ENCODE data around the gene TSPAN32.
"Not testable (repeated sequence)": the region's sequence is repeated elsewhere in the genome, so short reads cannot be mapped to it uniquely, and the experiment has no call there.

Gene TSPAN32

GRCh38 chr11:2342981-2343380, 41.2 kb downstream of the TSPAN32 start:
- no peak for DNase-seq (ENCODE audit: low read depth)

GRCh38 chr11:2343502-2343901, 41.7 kb downstream of the TSPAN32 start:
- no peak for DNase-seq (ENCODE audit: low read depth)

- no peak for DNase-seq (ENCODE audit: low read depth)
These were observed 43.2 kb downstream of the TSPAN32 start for GRCh38 chr11:2345050-2345449.

- DNase-seq (ENCODE audit: low read depth) = no peak
These were observed 44.2 kb downstream of the TSPAN32 start for GRCh38 chr11:2346014-2346413.

GRCh38 chr11:2346586-2347307, 44.9 kb downstream of the TSPAN32 start:
- DNase-seq (ENCODE audit: low read depth) = no peak

- no peak for DNase-seq (ENCODE audit: low read depth)
These were observed 45.6 kb downstream of the TSPAN32 start for GRCh38 chr11:2347308-2347830.

GRCh38 chr11:2348986-2349385, 47.2 kb downstream of the TSPAN32 start:
- no peak for DNase-seq (ENCODE audit: low read depth)

GRCh38 chr11:2351701-2352100, 49.9 kb downstream of the TSPAN32 start:
- no peak for DNase-seq (ENCODE audit: low read depth)

GRCh38 chr11:2352420-2352819, 50.6 kb downstream of the TSPAN32 start:
- no peak for DNase-seq (ENCODE audit: low read depth)

- no peak for DNase-seq (ENCODE audit: low read depth)
These were observed 53.3 kb downstream of the TSPAN32 start for GRCh38 chr11:2355000-2355644.

- DNase-seq (ENCODE audit: low read depth) = no peak
These were observed 55.4 kb downstream of the TSPAN32 start for GRCh38 chr11:2357246-2357645.

- DNase-seq (ENCODE audit: low read depth) = not testable (repeated sequence)
These were observed 55.8 kb downstream of the TSPAN32 start for GRCh38 chr11:2357651-2358050.

GRCh38 chr11:2358754-2359442, 57.1 kb downstream of the TSPAN32 start:
- DNase-seq (ENCODE audit: low read depth) = no peak

GRCh38 chr11:2359557-2359956, 57.7 kb downstream of the TSPAN32 start:
- DNase-seq (ENCODE audit: low read depth) = no peak

GRCh38 chr11:2360081-2360642, 58.3 kb downstream of the TSPAN32 start:
- no peak for DNase-seq (ENCODE audit: low read depth)

GRCh38 chr11:2361565-2361964, 59.8 kb downstream of the TSPAN32 start:
- DNase-seq (ENCODE audit: low read depth) = no peak

- no peak for DNase-seq (ENCODE audit: low read depth)
These were observed 60.6 kb downstream of the TSPAN32 start for GRCh38 chr11:2362414-2362813.

- DNase-seq (ENCODE audit: low read depth) = no peak
These were observed 61.3 kb downstream of the TSPAN32 start for GRCh38 chr11:2363130-2363529.

- no peak for DNase-seq (ENCODE audit: low read depth)
These were observed 62.0 kb downstream of the TSPAN32 start for GRCh38 chr11:2363577-2364370.

GRCh38 chr11:2364386-2364785, 62.6 kb downstream of the TSPAN32 start:
- DNase-seq (ENCODE audit: low read depth) = not testable (repeated sequence)

GRCh38 chr11:2365571-2366210, 63.9 kb downstream of the TSPAN32 start:
- no peak for DNase-seq (ENCODE audit: low read depth)

Data from GM04504 (cell line).